Measurements from ENCODE around the gene NUP62. TPM values are rescaled to one million over a fixed set of nuclear protein-coding genes. Genes with fewer than 3 reads are reported as not detected.

The NUP62 gene
- total and polyA plus RNA-seq, 4 donors: 16.2 to 45.9 (median 38.0) TPM

GRCh38 chr19:49858088-49858985, 71.0 kb downstream of the NUP62 start:
- Histone ChIP-seq H3K4me3 (no peak overlapping the region), H3K9me3 (ENCODE audit: control insufficient read depth in 4 of 4, insufficient read depth in 3 of 4, low read length in 3 of 4) (no peaks in the 10 kb centered on the region), H3K27me3 (ENCODE audit: control insufficient read depth in 3 of 3, insufficient read depth in 3 of 3, low read length in 2 of 3) (no peaks in the 10 kb centered on the region), H3K27ac (ENCODE audit: low read depth in 1 of 2, low read length in 1 of 2) (no peak overlapping the region), H3K36me3 (ENCODE audit: control insufficient read depth in 4 of 4, insufficient read depth in 4 of 4, low read length in 4 of 4) (peaks cover 0 to 78% (median 29%) of the 10 kb centered on the region in 4 donors), H3K4me1 (ENCODE audit: control insufficient read depth in 5 of 5, insufficient read depth in 5 of 5, low read length in 5 of 5) (peaks cover 0 to 18% (median 4%) of the 10 kb centered on the region in 5 donors), H3K9ac (ENCODE audit: insufficient read depth in 1 of 2, low read length in 2 of 2) (no peak overlapping the region)
- whole genome bisulfite sequencing, 2 donors: 92 to 93% methylated on average over 37 of the region's 37 CpGs
- TF ChIP-seq CTCF (IDR thresholded peaks at IDR 0.05; ENCODE audit: control extremely low read depth, extremely low read depth): no peak
- ATAC-seq (ENCODE audit: insufficient read depth, low FRiP score) (no peak), DNase-seq (no peak)

- ATAC-seq (ENCODE audit: insufficient read depth, low FRiP score): no peak
Observed at GRCh38 chr19:49857838-49858087, 71.5 kb downstream of the NUP62 start.

GRCh38 chr19:49857061-49857837, 72.1 kb downstream of the NUP62 start:
- H3K4me3 ChIP-seq: no peak overlapping the region
- no peaks in the 10 kb centered on the region for H3K27me3 ChIP-seq (ENCODE audit: control insufficient read depth in 3 of 3, insufficient read depth in 3 of 3, low read length in 2 of 3)
- DNase-seq (no peak), ATAC-seq (ENCODE audit: insufficient read depth, low FRiP score) (no peak)
- no peak overlapping the region for H3K9ac ChIP-seq (ENCODE audit: insufficient read depth in 1 of 2, low read length in 2 of 2)
- H3K4me1 ChIP-seq (ENCODE audit: control insufficient read depth in 5 of 5, insufficient read depth in 5 of 5, low read length in 5 of 5): peaks cover 0 to 24% (median 8%) of the 10 kb centered on the region in 5 donors
- 95% methylated on average over 26 of the region's 26 CpGs for WGBS, 2 donors
- no peaks in the 10 kb centered on the region for H3K9me3 ChIP-seq (ENCODE audit: control insufficient read depth in 4 of 4, insufficient read depth in 3 of 4, low read length in 3 of 4)
- TF ChIP-seq CTCF (IDR thresholded peaks at IDR 0.05; ENCODE audit: control extremely low read depth, extremely low read depth): no peak
- H3K36me3 ChIP-seq (ENCODE audit: control insufficient read depth in 4 of 4, insufficient read depth in 4 of 4, low read length in 4 of 4): peaks cover 0 to 68% (median 30%) of the 10 kb centered on the region in 4 donors
- no peak overlapping the region for H3K27ac ChIP-seq (ENCODE audit: low read depth in 1 of 2, low read length in 1 of 2)

More at GRCh38 chr19:49857838-49858087, 71.5 kb downstream of the NUP62 start:
- no peak overlapping the region for H3K4me3 ChIP-seq
- no peak overlapping the region for H3K27ac ChIP-seq (ENCODE audit: low read depth in 1 of 2, low read length in 1 of 2)
- no peak for TF ChIP-seq CTCF (IDR thresholded peaks at IDR 0.05; ENCODE audit: control extremely low read depth, extremely low read depth)
- H3K36me3 ChIP-seq (ENCODE audit: control insufficient read depth in 4 of 4, insufficient read depth in 4 of 4, low read length in 4 of 4): peaks cover 0 to 72% (median 28%) of the 10 kb centered on the region in 4 donors
- DNase-seq: no peak
- H3K9ac ChIP-seq (ENCODE audit: insufficient read depth in 1 of 2, low read length in 2 of 2): no peak overlapping the region
- peaks cover 0 to 23% (median 4%) of the 10 kb centered on the region in 5 donors for H3K4me1 ChIP-seq (ENCODE audit: control insufficient read depth in 5 of 5, insufficient read depth in 5 of 5, low read length in 5 of 5)
- H3K27me3 ChIP-seq (ENCODE audit: control insufficient read depth in 3 of 3, insufficient read depth in 3 of 3, low read length in 2 of 3): no peaks in the 10 kb centered on the region
- no peaks in the 10 kb centered on the region for H3K9me3 ChIP-seq (ENCODE audit: control insufficient read depth in 4 of 4, insufficient read depth in 3 of 4, low read length in 3 of 4)
- WGBS, 2 donors: 82 to 90% methylated on average over 5 of the region's 5 CpGs

Other genes starting within 250 kb of the NUP62 start
- gene ADM5, start 239.9 kb downstream of the NUP62 start, total RNA-seq: 1 to 10 TPM in 1 of 2 donors, under 1 TPM in 1; 0.60 to 4.2 TPM
- gene ADM5, start 239.9 kb downstream of the NUP62 start, polyA plus RNA-seq: 1 to 10 TPM; 2.5 to 3.5 TPM
- 1 to 10 TPM; 3.6 to 5.9 TPM for gene CPT1C, start 238.4 kb downstream of the NUP62 start, total RNA-seq
- 1 to 10 TPM; 2.7 to 3.4 TPM for gene CPT1C, start 238.4 kb downstream of the NUP62 start, polyA plus RNA-seq
- under 1 TPM; 0.23 to 0.83 TPM for gene TSKS, start 166.2 kb downstream of the NUP62 start, total RNA-seq
- under 1 TPM; 0.56 to 0.65 TPM for gene TSKS, start 166.2 kb downstream of the NUP62 start, polyA plus RNA-seq
- 10 to 100 TPM; 44.9 to 87.2 TPM for gene AP2A1, start 162.5 kb downstream of the NUP62 start, total RNA-seq
- 10 to 100 TPM; 31.5 to 64.0 TPM for gene AP2A1, start 162.5 kb downstream of the NUP62 start, polyA plus RNA-seq
- gene FUZ, start 116.2 kb downstream of the NUP62 start, total RNA-seq: 10 to 100 TPM; 33.9 to 36.8 TPM
- gene FUZ, start 116.2 kb downstream of the NUP62 start, polyA plus RNA-seq: 10 to 100 TPM; 18.4 to 26.5 TPM
- 10 to 100 TPM; 43.6 to 75.2 TPM for gene MED25, start 111.2 kb downstream of the NUP62 start, total RNA-seq
- 10 to 100 TPM; 42.6 to 52.6 TPM for gene MED25, start 111.2 kb downstream of the NUP62 start, polyA plus RNA-seq
- gene PTOV1, start 78.3 kb downstream of the NUP62 start, total RNA-seq: 100 to 1,000 TPM in 1 of 2 donors, 10 to 100 TPM in 1; 77.4 to 115 TPM
- gene PTOV1, start 78.3 kb downstream of the NUP62 start, polyA plus RNA-seq: 100 to 1,000 TPM in 1 of 2 donors, 10 to 100 TPM in 1; 62.9 to 101 TPM
- gene PNKP, start 61.9 kb downstream of the NUP62 start, total RNA-seq: 100 to 1,000 TPM in 1 of 2 donors, 10 to 100 TPM in 1; 44.7 to 120 TPM
- gene PNKP, start 61.9 kb downstream of the NUP62 start, polyA plus RNA-seq: 10 to 100 TPM; 53.3 to 75.1 TPM
- 10 to 100 TPM in 1 of 2 donors, 1 to 10 TPM in 1; 6.7 to 39.5 TPM for gene AKT1S1, start 52.1 kb downstream of the NUP62 start, total RNA-seq
- 10 to 100 TPM; 32.2 to 46.4 TPM for gene AKT1S1, start 52.1 kb downstream of the NUP62 start, polyA plus RNA-seq
- 10 to 100 TPM; 23.3 to 52.9 TPM for gene TBC1D17, start 51.8 kb downstream of the NUP62 start, total RNA-seq
- gene TBC1D17, start 51.8 kb downstream of the NUP62 start, polyA plus RNA-seq: 10 to 100 TPM; 27.6 to 37.1 TPM
- 1 to 10 TPM; 3.6 to 3.7 TPM for gene IL4I1, start 32.6 kb downstream of the NUP62 start, total RNA-seq
- 10 to 100 TPM in 1 of 2 donors, 1 to 10 TPM in 1; 3.8 to 21.2 TPM for gene IL4I1, start 32.6 kb downstream of the NUP62 start, polyA plus RNA-seq
- 10 to 100 TPM in 1 of 2 donors, 1 to 10 TPM in 1; 7.0 to 31.3 TPM for gene ATF5, start 299 bp downstream of the NUP62 start, total RNA-seq
- 10 to 100 TPM; 36.5 to 49.1 TPM for gene ATF5, start 299 bp downstream of the NUP62 start, polyA plus RNA-seq
- 1 to 10 TPM; 1.5 to 6.5 TPM for gene SIGLEC11, start 31.7 kb upstream of the NUP62 start, total RNA-seq
- gene SIGLEC11, start 31.7 kb upstream of the NUP62 start, polyA plus RNA-seq: 1 to 10 TPM; 1.3 to 5.0 TPM
- gene VRK3, start 95.9 kb upstream of the NUP62 start, total RNA-seq: 10 to 100 TPM; 33.3 to 48.0 TPM
- gene VRK3, start 95.9 kb upstream of the NUP62 start, polyA plus RNA-seq: 10 to 100 TPM; 15.7 to 35.4 TPM
- gene ZNF473, start 96.5 kb upstream of the NUP62 start, total RNA-seq: 10 to 100 TPM in 1 of 2 donors, 1 to 10 TPM in 1; 9.2 to 10.4 TPM
- 1 to 10 TPM; 2.8 to 3.9 TPM for gene ZNF473, start 96.5 kb upstream of the NUP62 start, polyA plus RNA-seq
- gene IZUMO2, start 233.8 kb upstream of the NUP62 start, total RNA-seq: under 1 TPM in 1 of 2 donors, not detected in 1; 0.46 TPM
- gene IZUMO2, start 233.8 kb upstream of the NUP62 start, polyA plus RNA-seq: under 1 TPM in 1 of 2 donors, not detected in 1; 0.18 TPM

Data from lung (tissue), 12 donors.